BJ (cell line): ENCODE data around the gene COA1. TPM values are rescaled to one million over a fixed set of nuclear protein-coding genes. Genes with fewer than 3 reads are reported as not detected.
"Not testable (repeated sequence)": the region's sequence is repeated elsewhere in the genome, so short reads cannot be mapped to it uniquely, and the experiment has no call there.

Experiments
- CTCF ChIA-PET: fragments of 350-600 bp; formaldehyde crosslinking; extraction: SDS; loops from one replicate; lab custom pipeline; 2021; ENCODE audit warnings: antibody characterized with exemption, inconsistent platforms; lab: Yijun Ruan, JAX
- POLR2A ChIA-PET: fragments of 300-600 bp; sonication (Branson Sonifier 250); formaldehyde crosslinking; extraction: SDS; loops from one replicate; lab custom pipeline; 2021; ENCODE audit warnings: antibody characterized with exemption; lab: Charles Lee
- DNase-seq: peaks from one replicate; pipeline ENCODE4 v3.0.0-alpha.2; 2011; ENCODE audit warnings: low read depth
- H3K27me3 ChIP-seq: 2 replicates; pipeline ENCODE4 v1.6.0; 2011; ENCODE audit warnings: low read length; ENCODE audit not compliant: control insufficient read depth, insufficient read depth
- H3K36me3 ChIP-seq: 2 replicates; pipeline ENCODE4 v1.5.1; 2011; ENCODE audit warnings: low read length; ENCODE audit not compliant: control insufficient read depth, insufficient read depth
- H3K4me3 ChIP-seq: 2 replicates; pipeline ENCODE4 v1.5.1; 2011; ENCODE audit warnings: low read depth, mild to moderate bottlenecking, control low read depth, low read length
- CTCF ChIP-seq: IDR thresholded peaks from 2 replicates; pipeline ENCODE4 v1.5.1; 2011; ENCODE audit warnings: low read depth, mild to moderate bottlenecking, control low read depth, inconsistent platforms, low read length, moderate library complexity; ENCODE audit not compliant: insufficient read depth
- polyA plus RNA-seq: library from polyadenylated mRNA; depleted of rRNA; stranded (reverse); fragments of >200 nt; gene quantifications from 2 replicates; pipeline ENCODE4 v1.2.3, GENCODE V29; 2011

COA1 gene
- polyA plus RNA-seq, 1 experiment, result 20.2 TPM

- POLR2A ChIA-PET, result no interaction called here
- Histone ChIP-seq H3K4me3 (no peak overlapping the region), H3K27me3 (no peaks in the 10 kb centered on the region), H3K36me3 (no peaks in the 10 kb centered on the region)
- TF ChIP-seq CTCF, result no peak
- CTCF ChIA-PET, result interaction anchor here (1.7 to 5.3 kb wide), 4 partner anchors 112 to 144 kb away, joined by 7 to 35 read pairs (median 12); partner anchors contain the start of gene STK17A
- DNase-seq, result no peak
Measured at GRCh38 chr7:43726466-43726865, 2.9 kb downstream of the COA1 start.

GRCh38 chr7:43725251-43725650 is 4.1 kb downstream of the COA1 start:
- ChIA-PET CTCF (interaction anchor here (0.9 to 2.2 kb wide), 3 partner anchors 113 to 143 kb away, joined by 3 to 14 read pairs (median 9); partner anchors contain the start of gene STK17A), POLR2A (no interaction called here)
- Histone ChIP-seq H3K36me3 (no peaks in the 10 kb centered on the region), H3K4me3 (no peak overlapping the region), H3K27me3 (no peaks in the 10 kb centered on the region)
- no peak for TF ChIP-seq CTCF
- no peak for DNase-seq

- no peak for TF ChIP-seq CTCF
- DNase-seq, result no peak
- Histone ChIP-seq H3K4me3 (no peak overlapping the region), H3K27me3 (no peaks in the 10 kb centered on the region), H3K36me3 (no peaks in the 10 kb centered on the region)
- POLR2A ChIA-PET, result no interaction called here
- CTCF ChIA-PET, result interaction anchor here (0.9 to 7.9 kb wide), 5 partner anchors 115 to 283 kb away, joined by 3 to 130 read pairs (median 5); partner anchors contain the start of gene STK17A
Measured at GRCh38 chr7:43723007-43723341, 6.3 kb downstream of the COA1 start.

- no peak overlapping the region for H3K4me3 ChIP-seq
- peak; percentile 50 for TF ChIP-seq CTCF
- ChIA-PET CTCF (interaction anchor here (0.6 to 7.9 kb wide), 19 partner anchors 9 to 1781 kb away, joined by 3 to 130 read pairs (median 4); partner anchors contain the start of genes COA1 and STK17A), POLR2A (no interaction called here)
- no peaks in the 10 kb centered on the region for H3K27me3 ChIP-seq
- DNase-seq, result no peak
- H3K36me3 ChIP-seq, result no peaks in the 10 kb centered on the region
Measured at GRCh38 chr7:43721193-43721806, 8.0 kb downstream of the COA1 start.

GRCh38 chr7:43716598-43716997 is 12.7 kb downstream of the COA1 start:
- ChIA-PET CTCF (interaction anchor here (1.1 to 7.9 kb wide), 3 partner anchors 16 to 134 kb away, joined by 4 to 130 read pairs (median 5); partner anchors contain the start of gene STK17A), POLR2A (no interaction called here)
- DNase-seq, result no peak
- no peaks in the 10 kb centered on the region for H3K27me3 ChIP-seq
- H3K4me3 ChIP-seq, result no peak overlapping the region
- no peaks in the 10 kb centered on the region for H3K36me3 ChIP-seq
- TF ChIP-seq CTCF, result no peak

- H3K27me3 ChIP-seq, H3K36me3 ChIP-seq, DNase-seq, POLR2A ChIA-PET, H3K4me3 ChIP-seq: not testable (repeated sequence)
- CTCF ChIA-PET, result interaction anchor here (1.5 to 7.9 kb wide), 3 partner anchors 16 to 134 kb away, joined by 4 to 130 read pairs (median 10); partner anchors contain the start of gene STK17A
Measured at GRCh38 chr7:43715966-43716365, 13.4 kb downstream of the COA1 start.
